ENCODE results near the gene LLGL1.

- TF ChIP-seq CTCF (IDR thresholded peaks at IDR 0.05) (no peak), ELK1 (IDR thresholded peaks at IDR 0.05; ENCODE audit: low read depth, low read length) (no peak), MAZ (IDR thresholded peaks at IDR 0.05; ENCODE audit: borderline replicate concordance, low read depth, low read length) (no peak), POLR2A (IDR thresholded peaks at IDR 0.05; ENCODE audit: low read length) (peak; percentile 51), NR3C1 (IDR thresholded peaks at IDR 0.05) (no peak), REST (IDR thresholded peaks at IDR 0.05) (no peak), MAFK (IDR thresholded peaks at IDR 0.05; ENCODE audit: partially characterized antibody) (no peak), SREBF2 (IDR thresholded peaks at IDR 0.05) (no peak), SMC3 (IDR thresholded peaks at IDR 0.05) (no peak), HMGXB4 (CRISPR knock-in tag; IDR thresholded peaks at IDR 0.05; ENCODE audit: borderline replicate concordance) (no peak), TP53 (CRISPR knock-in tag; IDR thresholded peaks at IDR 0.05) (no peak), PHF8 (IDR thresholded peaks at IDR 0.05; ENCODE audit: borderline replicate concordance, low read depth) (peak; percentile 92), RAD21 (conservative IDR thresholded peaks at IDR 0.05 in 1 of 2, IDR thresholded peaks at IDR 0.05 in 1 of 2) (no peak), USF2 (IDR thresholded peaks at IDR 0.05) (peak; percentile 61)
Measured at GRCh38 chr17:18260332-18261145, 35.1 kb downstream of the LLGL1 start, which contains the start of gene MIEF2.

Data from A549 (cell line).